ENCODE measurements around the gene PTCH2.
"Not testable (repeated sequence)": the region's sequence is repeated elsewhere in the genome, so short reads cannot be mapped to it uniquely, and the experiment has no call there.

PTCH2 gene

DNA sequence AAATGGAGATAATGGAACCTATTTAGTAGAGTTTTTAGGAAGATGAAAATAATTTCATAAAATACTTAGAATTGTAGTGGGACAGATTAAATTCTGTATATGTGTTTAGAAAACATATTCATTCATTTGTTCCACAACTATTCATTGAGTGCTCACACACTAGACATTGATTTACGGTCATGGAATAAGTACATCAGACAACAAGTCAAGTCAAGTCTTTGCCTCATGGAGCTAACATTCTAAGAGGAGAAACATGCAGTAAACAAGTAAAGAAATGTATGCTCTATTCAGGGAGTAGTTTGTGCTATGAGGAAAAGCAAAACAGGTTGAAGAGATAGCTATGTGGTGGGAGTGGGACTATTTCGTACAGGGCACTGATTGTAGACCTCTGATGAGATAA lies 25.7 kb downstream of the PTCH2 start:
- DNase-seq (ENCODE audit: low read depth in 1 of 2, low spot score in 1 of 2) = no peak
- TF ChIP-seq, protein P1, sequence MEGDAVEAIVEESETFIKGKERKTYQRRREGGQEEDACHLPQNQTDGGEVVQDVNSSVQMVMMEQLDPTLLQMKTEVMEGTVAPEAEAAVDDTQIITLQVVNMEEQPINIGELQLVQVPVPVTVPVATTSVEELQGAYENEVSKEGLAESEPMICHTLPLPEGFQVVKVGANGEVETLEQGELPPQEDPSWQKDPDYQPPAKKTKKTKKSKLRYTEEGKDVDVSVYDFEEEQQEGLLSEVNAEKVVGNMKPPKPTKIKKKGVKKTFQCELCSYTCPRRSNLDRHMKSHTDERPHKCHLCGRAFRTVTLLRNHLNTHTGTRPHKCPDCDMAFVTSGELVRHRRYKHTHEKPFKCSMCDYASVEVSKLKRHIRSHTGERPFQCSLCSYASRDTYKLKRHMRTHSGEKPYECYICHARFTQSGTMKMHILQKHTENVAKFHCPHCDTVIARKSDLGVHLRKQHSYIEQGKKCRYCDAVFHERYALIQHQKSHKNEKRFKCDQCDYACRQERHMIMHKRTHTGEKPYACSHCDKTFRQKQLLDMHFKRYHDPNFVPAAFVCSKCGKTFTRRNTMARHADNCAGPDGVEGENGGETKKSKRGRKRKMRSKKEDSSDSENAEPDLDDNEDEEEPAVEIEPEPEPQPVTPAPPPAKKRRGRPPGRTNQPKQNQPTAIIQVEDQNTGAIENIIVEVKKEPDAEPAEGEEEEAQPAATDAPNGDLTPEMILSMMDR (IDR thresholded peaks at IDR 0.05; ENCODE audit: insufficient read depth, low read length) = no peak
- TF ChIP-seq GABPA (IDR thresholded peaks at IDR 0.05; ENCODE audit: low read depth) (no peak), POLR2AphosphoS5 (IDR thresholded peaks at IDR 0.05; ENCODE audit: low read depth) (no peak), SPI1 (IDR thresholded peaks at IDR 0.05; ENCODE audit: borderline replicate concordance, low read depth) (no peak)
- TF ChIP-seq, protein P2, sequence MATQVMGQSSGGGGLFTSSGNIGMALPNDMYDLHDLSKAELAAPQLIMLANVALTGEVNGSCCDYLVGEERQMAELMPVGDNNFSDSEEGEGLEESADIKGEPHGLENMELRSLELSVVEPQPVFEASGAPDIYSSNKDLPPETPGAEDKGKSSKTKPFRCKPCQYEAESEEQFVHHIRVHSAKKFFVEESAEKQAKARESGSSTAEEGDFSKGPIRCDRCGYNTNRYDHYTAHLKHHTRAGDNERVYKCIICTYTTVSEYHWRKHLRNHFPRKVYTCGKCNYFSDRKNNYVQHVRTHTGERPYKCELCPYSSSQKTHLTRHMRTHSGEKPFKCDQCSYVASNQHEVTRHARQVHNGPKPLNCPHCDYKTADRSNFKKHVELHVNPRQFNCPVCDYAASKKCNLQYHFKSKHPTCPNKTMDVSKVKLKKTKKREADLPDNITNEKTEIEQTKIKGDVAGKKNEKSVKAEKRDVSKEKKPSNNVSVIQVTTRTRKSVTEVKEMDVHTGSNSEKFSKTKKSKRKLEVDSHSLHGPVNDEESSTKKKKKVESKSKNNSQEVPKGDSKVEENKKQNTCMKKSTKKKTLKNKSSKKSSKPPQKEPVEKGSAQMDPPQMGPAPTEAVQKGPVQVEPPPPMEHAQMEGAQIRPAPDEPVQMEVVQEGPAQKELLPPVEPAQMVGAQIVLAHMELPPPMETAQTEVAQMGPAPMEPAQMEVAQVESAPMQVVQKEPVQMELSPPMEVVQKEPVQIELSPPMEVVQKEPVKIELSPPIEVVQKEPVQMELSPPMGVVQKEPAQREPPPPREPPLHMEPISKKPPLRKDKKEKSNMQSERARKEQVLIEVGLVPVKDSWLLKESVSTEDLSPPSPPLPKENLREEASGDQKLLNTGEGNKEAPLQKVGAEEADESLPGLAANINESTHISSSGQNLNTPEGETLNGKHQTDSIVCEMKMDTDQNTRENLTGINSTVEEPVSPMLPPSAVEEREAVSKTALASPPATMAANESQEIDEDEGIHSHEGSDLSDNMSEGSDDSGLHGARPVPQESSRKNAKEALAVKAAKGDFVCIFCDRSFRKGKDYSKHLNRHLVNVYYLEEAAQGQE (IDR thresholded peaks at IDR 0.05; ENCODE audit: insufficient replicate concordance, low read depth) = no peak
- H3K27ac ChIP-seq (replicated peaks) = no peak overlapping the region

DNA sequence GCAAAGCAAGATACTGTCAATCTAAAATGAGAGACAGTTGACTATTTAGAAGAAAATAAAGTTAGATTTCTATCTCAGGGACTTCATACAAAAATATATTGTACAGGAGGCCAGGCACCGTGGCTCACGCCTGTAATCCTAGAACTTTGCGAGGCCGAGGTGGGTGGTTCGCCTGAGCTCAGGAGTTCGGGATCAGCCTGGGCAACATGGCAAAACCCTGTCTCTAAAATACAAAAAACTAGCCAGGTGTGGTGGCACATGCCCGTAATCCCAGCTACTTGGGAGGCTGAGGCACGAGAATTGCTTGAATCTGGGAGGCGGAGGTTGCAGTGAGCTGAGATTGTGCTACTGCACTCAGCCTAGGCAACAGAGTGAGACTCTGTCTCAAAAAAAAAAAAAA lies 27.1 kb downstream of the PTCH2 start:
- H3K27ac ChIP-seq (replicated peaks); H3K27me3 ChIP-seq (ENCODE audit: insufficient read depth, poor library complexity, severe bottlenecking); DNase-seq (ENCODE audit: low read depth in 1 of 2, low spot score in 1 of 2); H3K4me3 ChIP-seq (replicated peaks; ENCODE audit: insufficient read depth, low read length): not testable (repeated sequence)

More for the DNA sequence above, 25.7 kb downstream of the PTCH2 start:
- H3K4me3 ChIP-seq (replicated peaks; ENCODE audit: insufficient read depth, low read length) = no peak overlapping the region
- no peaks in the 10 kb centered on the region for H3K27me3 ChIP-seq (ENCODE audit: insufficient read depth, poor library complexity, severe bottlenecking)

DNA sequence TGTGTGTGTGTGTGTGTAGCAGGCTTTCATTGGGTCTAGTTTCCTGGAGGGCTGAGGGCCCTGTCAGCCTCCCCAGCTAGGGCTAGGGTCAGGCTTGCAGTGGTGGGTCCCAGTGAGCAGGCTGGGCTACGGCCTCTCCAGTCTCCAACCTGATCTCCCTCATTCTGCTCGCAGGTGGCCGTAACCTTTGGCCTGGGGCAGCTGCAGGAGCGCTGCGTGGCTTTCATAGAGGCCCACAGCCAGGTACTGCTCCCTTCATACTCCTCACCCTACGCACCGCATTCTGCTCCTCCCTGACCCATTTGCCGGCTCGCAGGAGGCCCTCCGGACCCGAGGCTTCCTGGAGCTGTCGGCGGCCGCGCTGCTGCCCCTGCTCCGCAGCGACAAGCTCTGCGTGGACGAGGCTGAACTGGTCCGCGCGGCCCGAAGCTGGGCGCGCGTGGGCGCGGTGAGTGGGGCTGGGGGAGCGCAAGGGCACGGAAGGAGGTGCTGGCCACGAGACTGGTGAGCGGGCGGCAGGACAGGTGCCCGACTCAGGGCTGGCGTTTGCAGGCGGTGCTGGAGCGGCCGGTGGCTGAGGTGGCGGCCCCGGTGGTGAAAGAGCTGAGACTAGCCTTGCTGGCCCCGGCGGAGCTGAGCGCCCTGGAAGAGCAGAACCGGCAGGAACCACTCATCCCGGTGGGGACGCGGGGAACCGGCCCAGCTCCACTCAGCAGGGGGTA lies 30.1 kb downstream of the PTCH2 start:
- Histone ChIP-seq H3K27me3 (ENCODE audit: insufficient read depth, poor library complexity, severe bottlenecking) (no peaks in the 10 kb centered on the region), H3K4me3 (replicated peaks; ENCODE audit: insufficient read depth, low read length) (peak overlapping the region; percentile 48), H3K27ac (replicated peaks) (no peak overlapping the region; the same call in 1 of the 2 replicates)
- TF ChIP-seq GABPA (IDR thresholded peaks at IDR 0.05; ENCODE audit: low read depth) (no peak), POLR2AphosphoS5 (IDR thresholded peaks at IDR 0.05; ENCODE audit: low read depth) (no peak), SPI1 (IDR thresholded peaks at IDR 0.05; ENCODE audit: borderline replicate concordance, low read depth) (no peak)
- TF ChIP-seq, protein P1 (IDR thresholded peaks at IDR 0.05; ENCODE audit: insufficient read depth, low read length) = no peak
- TF ChIP-seq, protein P2 (IDR thresholded peaks at IDR 0.05; ENCODE audit: insufficient replicate concordance, low read depth) = no peak
- no peak for DNase-seq (ENCODE audit: low read depth in 1 of 2, low spot score in 1 of 2)

DNA sequence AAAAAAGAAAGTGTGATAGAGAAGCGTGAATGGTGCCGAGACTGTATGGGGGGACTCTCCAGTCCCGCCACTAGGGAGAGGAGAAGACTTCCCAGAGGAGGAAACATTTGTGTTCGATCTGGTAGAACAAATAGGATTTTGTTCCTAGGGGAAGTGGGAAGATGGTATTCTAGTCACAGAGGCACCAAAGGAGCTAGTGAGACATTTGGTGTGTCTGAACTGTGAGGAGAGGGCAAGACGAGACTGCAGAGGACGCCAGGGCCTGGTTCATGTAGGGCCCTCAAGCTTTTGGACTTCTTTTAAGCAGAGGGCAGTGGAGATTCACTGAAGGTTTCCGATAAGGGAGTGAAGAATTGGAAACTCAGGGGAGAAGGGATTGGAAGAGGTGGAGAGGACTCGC lies 31.8 kb downstream of the PTCH2 start:
- no peak overlapping the region for H3K4me3 ChIP-seq (replicated peaks; ENCODE audit: insufficient read depth, low read length)
- TF ChIP-seq, protein P2 (IDR thresholded peaks at IDR 0.05; ENCODE audit: insufficient replicate concordance, low read depth) = no peak
- no peak for TF ChIP-seq SPI1 (IDR thresholded peaks at IDR 0.05; ENCODE audit: borderline replicate concordance, low read depth)
- TF ChIP-seq, protein P1 (IDR thresholded peaks at IDR 0.05; ENCODE audit: insufficient read depth, low read length) = no peak
- TF ChIP-seq POLR2AphosphoS5 (IDR thresholded peaks at IDR 0.05; ENCODE audit: low read depth) = no peak
- no peak for TF ChIP-seq GABPA (IDR thresholded peaks at IDR 0.05; ENCODE audit: low read depth)
- no peak overlapping the region for H3K27ac ChIP-seq (replicated peaks)
- no peaks in the 10 kb centered on the region for H3K27me3 ChIP-seq (ENCODE audit: insufficient read depth, poor library complexity, severe bottlenecking)
- no peak for DNase-seq (ENCODE audit: low read depth in 1 of 2, low spot score in 1 of 2)

DNA sequence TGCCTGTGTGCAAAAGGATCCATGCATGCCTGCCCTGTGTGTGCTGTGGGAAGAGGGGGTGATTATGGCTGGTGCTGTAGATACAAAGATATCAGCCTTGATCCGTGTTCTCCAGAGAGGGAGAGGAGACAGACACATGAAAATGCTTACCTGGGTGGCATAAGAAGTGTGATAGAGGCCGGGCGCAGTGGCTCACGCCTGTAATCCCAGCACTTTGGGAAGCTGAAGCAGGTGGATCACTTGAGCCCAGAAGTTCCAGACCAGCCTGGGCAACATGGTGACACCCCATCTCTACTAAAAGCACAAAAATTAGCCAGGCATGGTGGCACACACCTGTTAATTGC lies 32.3 kb downstream of the PTCH2 start:
- H3K27ac ChIP-seq (replicated peaks) = peak overlapping the region; percentile 100
- H3K4me3 ChIP-seq (replicated peaks; ENCODE audit: insufficient read depth, low read length); H3K27me3 ChIP-seq (ENCODE audit: insufficient read depth, poor library complexity, severe bottlenecking); DNase-seq (ENCODE audit: low read depth in 1 of 2, low spot score in 1 of 2): not testable (repeated sequence)

Data from HL-60 (cell line).